ENCODE results near the gene KRTAP10-3.
"Not testable (repeated sequence)": the region's sequence is repeated elsewhere in the genome, so short reads cannot be mapped to it uniquely, and the experiment has no call there.

Gene KRTAP10-3

GRCh38 chr21:44569861-44570517, 11.4 kb upstream of the KRTAP10-3 start:
- DNase-seq = no peak

DNA sequence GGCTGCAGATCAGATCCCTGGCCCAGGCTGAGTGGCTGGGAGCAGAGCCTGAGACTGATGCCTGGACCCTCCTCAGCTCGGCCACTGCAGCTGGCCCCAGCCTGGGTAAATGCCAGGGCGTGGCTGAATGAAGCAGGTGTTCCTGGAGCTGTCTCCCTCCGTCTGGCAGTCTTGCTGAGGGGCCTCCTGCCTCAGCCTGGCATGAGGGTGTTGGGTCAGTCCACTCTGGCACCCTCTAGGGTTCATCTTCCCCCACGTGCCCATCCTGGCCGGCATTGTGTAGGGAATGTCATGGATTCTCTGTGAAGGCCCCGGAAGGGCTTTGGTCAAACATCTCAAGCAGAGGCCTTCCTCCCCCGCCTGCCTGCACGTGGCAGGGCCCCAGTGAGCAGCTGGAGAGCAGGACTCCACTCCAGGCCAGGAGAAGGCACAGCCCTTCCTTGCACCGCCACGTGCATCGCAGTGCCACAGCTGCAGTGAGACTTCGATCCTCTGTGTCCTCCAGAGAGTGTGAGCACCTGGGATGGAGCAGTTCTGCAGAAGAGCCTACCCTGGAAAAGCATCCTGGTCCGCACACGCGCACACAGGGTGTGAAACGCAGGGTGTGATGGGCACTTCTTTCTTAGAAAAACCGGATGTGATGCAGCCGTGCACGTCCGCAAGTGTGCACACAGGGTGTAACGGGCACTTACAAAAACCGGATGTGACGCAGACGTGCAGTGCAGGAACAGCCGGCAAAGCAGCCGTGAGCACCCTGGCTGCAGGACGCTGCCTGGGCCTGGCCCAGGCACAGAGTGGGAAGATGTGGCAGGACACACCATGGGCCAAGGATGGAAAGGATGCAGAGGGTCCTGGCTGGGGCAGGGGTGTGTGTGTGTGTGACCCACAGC, 10.3 kb upstream of the KRTAP10-3 start:
- peak; percentile 44 for DNase-seq

DNA sequence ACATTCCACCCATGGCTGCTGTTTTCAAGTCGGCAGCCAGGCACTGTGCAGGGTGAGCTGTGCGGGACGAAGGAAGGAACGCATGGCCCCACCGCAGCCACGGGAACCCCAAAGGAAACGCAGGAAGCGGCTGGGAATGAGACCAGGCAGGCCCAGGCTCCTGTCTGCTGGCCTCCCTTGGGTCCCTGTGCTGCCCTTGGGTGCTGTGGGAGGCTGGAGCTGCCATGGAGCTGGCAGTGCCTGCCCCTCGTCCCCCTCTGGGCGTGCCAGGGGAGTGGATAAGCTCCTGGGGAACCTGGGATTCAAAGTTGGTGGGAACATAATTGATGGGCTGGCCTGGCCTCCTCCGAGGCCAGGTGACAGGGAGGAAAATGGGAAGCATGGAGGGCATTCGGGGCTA, 9.7 kb upstream of the KRTAP10-3 start:
- no peak for DNase-seq

GRCh38 chr21:44567481-44568171, 9.0 kb upstream of the KRTAP10-3 start:
- DNase-seq = no peak

GRCh38 chr21:44566403-44566802, 7.8 kb upstream of the KRTAP10-3 start:
- DNase-seq = no peak

GRCh38 chr21:44564886-44565598, 6.4 kb upstream of the KRTAP10-3 start:
- no peak for DNase-seq

DNA sequence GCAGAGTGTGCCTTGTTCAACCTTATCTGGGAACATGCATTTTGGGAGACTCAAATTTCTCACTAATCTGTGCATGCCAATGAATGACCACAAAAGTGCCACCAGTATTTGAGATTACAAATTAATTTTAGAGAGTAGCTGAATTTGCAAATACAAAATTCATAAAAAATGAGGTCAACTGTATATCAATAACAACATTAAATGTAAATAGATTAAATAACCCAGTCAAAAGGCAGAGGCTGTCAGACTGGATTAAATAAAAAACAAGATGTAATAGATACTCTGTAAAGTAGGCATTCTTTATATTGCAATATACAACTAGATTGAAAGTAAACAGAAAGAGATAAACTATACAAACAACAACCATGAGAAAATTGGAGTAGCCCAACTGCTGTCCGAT, 5.5 kb upstream of the KRTAP10-3 start:
- no peak for DNase-seq

DNA sequence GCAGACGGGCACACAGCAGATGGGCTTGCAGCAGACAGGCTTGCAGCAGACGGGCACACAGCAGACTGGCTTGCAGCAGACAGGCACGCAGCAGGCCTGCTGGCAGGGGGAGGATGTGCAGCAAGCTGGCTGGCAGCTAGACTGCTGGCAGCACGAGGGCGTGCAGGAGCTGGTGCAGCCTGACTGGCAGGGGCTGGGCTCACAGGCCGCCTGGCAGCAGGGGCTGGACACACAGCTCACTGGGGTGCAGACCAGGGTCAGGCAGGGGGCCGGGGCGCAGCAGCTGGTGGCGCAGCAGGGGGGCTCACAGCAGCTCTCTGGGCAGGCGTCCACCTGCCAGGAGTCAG, 293 bp downstream of the KRTAP10-3 start:
- DNase-seq = not testable (repeated sequence)

- DNase-seq = no peak
These were observed 885 bp downstream of the KRTAP10-3 start for GRCh38 chr21:44557491-44558328.

GRCh38 chr21:44556879-44557278, 1.7 kb downstream of the KRTAP10-3 start:
- peak; percentile 37 for DNase-seq

- no peak for DNase-seq
These were observed 3.3 kb downstream of the KRTAP10-3 start for GRCh38 chr21:44555200-44555875.

GRCh38 chr21:44552681-44553080, 5.9 kb downstream of the KRTAP10-3 start:
- no peak for DNase-seq

DNA sequence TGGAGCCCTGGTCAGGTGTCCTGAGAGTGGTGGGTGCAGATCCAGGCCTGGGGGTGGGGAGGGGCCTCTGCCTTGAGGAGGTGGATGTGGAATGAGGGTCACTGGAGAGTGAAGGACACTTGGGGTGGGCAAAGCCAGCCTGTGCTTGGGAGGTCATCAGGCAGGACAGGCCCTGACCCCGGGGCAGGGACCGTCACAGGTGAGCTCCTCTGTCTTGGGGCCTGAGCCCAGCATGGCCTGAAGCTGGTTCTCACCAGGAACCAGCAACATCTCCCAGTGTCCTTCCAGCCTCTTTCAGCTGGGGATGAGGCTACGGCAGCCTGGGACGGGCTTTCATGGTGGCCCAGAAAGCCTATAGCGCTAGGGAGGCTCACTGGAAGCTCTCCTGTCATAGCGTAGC, 6.5 kb downstream of the KRTAP10-3 start:
- DNase-seq = no peak

DNA sequence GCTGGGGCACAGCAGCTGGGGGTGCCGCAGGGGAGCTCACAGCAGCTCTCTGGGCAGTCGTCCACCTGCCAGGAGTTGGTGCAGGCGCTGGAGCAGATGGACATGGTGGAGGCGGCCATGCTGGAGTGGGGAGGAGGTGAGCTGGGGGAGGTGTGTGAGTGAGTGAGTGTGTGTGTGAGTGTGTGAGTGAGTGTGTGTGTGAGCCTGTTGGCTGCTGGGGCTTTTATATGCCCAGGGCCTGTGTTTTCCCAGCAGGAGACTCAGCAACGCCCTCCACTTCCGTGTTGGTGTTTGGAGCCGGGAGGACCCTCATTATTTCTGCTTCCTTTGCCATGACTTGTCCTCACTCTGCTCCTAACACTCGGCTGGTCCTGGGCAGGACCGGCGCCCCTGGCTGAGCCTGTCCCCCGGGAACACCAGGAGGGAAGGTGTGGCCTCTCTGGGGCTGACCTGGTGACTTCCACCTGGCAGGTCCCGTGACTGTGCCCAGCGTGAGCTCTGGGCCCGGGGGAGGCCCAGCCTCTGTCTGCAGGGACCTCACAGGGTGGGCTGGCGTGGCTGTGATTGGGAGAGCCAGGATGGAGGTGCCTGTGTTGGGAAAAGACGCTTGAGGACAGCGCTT, 7.1 kb downstream of the KRTAP10-3 start, which contains the start of gene KRTAP10-2:
Gene KRTAP10-2, minus strand, starts transcription at position 166 of the 622 bp plus-strand sequence. Its CDS starts 47 bp downstream, at position 119.
- DNase-seq = no peak

DNA sequence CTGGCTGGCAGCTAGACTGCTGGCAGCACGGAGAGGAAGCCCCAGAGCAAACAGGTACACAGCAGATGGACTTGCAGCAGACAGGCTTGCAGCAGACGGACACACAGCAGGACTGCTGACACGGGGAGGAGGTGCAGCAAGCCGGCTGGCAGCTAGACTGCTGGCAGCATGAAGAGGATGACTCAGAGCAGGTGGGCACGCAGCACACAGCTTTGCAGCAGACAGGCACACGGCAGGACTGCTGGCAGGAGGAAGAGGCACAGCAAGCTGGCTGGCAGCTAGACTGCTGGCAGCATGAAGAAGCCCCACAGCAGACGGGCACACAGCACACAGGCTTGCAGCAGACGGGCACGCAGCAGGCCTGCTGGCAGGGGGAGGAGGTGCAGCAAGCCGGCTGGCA, 7.8 kb downstream of the KRTAP10-3 start:
- DNase-seq = no peak

DNA sequence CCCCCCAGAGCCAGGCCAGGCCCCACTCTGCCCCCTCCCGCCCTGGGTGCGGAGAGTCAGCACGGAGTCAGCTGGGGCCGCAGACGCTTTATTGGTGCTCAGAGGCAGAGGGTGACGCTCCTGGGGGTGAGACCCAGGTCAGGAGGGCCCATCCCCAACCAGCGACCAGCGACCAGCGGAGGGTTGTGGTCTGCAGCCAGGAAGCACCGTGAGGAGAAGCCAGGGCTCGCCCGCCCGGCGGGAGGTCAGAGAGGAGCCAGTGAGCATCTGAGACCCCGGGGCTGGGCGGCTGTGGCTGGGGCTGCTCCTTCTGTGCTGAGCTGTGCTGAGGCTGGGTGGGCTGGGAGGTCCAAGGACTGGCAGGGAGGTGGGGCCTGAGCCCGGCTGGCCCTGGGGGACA, 8.3 kb downstream of the KRTAP10-3 start:
- not testable (repeated sequence) for DNase-seq

GRCh38 chr21:44549525-44550211, 8.9 kb downstream of the KRTAP10-3 start:
- no peak for DNase-seq

DNA sequence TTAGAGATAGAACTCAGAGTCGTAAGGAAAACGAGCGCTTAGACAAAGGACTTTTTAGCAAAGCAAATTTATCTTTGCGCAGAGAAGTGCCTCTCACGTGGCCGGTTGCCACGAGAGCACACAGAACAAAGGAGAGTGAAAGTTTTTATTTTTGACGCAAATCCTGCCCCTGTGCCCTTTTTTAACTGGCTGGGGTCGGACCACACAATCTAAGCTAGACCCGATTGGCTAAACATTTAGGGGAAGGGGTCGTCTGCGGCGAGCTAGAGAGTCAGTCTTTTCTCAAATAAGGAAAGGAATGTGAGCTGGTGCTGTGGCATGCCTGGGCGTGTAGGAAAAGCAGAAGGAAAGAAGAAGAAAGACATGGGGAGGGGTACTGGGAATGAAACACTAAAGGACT, 9.7 kb downstream of the KRTAP10-3 start:
- no peak for DNase-seq

- DNase-seq = no peak
These were observed 10.2 kb downstream of the KRTAP10-3 start for GRCh38 chr21:44548381-44548780.

DNA sequence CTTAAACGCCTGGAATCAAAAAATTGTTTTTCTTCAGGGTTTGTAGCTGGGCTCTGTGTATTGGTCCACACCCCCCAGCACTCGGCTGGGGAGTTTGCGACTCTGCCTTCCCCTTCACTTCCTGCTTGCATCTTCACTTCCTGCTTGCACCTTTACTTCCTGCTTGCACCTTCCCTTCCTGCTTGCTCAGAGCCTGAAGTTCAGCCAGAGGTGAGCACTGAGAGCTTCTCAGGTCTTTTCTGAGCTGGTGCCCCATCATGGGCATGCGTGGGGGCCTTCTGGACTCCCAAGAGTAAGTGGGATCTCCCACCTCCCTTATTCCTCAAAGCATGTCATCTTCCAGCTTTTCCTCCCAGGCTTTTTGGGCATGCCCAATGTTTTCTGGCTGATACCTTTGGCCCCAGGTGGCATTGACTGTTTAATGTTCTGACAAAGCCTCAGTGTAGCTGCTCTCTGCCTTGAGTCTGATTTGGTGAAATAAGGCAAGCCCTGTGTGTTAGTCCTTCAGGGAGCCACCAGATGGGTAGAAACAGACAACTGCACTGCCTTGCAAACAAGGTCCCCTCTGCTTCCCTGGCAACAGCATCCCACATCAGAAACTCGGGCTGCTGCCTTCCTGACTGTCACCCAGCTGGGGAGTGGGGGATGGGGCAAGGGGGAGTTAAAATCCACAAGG, 10.8 kb downstream of the KRTAP10-3 start:
- DNase-seq = no peak
